NCI-H2081 treated with DMSO at 0.1 percent for 48 hours (cell line): ENCODE results near the gene CDH15.
"Not testable (repeated sequence)": the region's sequence is repeated elsewhere in the genome, so short reads cannot be mapped to it uniquely, and the experiment has no call there.

ENCODE experiments used
- DNase-seq: peaks from one replicate; lab custom pipeline; 2025; lab: John Stamatoyannopoulos, UW

The CDH15 gene

DNA sequence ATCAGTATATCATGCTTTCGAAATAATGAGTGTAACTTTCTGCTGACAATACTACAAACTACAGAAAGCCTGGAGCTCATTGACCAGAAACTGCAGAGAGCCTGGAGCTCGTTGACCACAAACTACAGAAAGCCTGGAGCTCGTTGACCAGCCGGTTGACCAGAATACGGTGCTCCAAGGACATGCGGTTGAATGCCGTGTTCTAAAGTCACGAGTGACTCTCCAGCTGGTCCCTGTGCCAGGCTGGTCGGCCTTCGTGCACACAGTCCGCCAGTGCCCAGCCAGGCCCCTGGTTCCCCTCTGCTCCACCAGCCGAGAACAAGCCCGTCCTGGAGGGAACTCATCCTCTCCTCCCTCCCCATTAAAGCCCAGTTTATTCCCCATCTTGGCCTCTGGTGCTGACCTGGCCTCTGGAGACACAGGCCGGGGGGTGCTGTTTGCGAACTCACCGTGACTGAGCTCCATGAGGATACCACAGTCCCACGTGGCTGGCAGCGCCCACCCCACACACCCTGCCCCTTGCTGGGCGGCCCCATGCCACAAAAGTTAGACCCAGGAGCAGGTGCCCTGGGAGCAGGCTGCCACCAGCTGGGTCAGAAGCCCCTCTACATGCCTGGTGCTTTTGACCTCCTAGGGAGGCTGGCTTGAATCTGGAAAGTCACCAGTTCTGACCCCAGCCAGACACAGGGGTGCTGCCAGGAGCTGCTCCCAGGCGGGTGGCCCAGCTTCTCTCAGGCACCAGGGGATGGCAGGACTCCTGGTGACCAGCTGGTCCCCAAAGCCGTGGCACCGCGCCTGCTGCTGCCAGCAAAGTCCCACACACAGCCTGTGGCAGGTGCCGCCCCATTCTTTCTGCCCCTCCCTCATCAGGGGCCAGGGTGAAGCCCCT, 15.5 kb upstream of the CDH15 start:
- no peak for DNase-seq

DNA sequence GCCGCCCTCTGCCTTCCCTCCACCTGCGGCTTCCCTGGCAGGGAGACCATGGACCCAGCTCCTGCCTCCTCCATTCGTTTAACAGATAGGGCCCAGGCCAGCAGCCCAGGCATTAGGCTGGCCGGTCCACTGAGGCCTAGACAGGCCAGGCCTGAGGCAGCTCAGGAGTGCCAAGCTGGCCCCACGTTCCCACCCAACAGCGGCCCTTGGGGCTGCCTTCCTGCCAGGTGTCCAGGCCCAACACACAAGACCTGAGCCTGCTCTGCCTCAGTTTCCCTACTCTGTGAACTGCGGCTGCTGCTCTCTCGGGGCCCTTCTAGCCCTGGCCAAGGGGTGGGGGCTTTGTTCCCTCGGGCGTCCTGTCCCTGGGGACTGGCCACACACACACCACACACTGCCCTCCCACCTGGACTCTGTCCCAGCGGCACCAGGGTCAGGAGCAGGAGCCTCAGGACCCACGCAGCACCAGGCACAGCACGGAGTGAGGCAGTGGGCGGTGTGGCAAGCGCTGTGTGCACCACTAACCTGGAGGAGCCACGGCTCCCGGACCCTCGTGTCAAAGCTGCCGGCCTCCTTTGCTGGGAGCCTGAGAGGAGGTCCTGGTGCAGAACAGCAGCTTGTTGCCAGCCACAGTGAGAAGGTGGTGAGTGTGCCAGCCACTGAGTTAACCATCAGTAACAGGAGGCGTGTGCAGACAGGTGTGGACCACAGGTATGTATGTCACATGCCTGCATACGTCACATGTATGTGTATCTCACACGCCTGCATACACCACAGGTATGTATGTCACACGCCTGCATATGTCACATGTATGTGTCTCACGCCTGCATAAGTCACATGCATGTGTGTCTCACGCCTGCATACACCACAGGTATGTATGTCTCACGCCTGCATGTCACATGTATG, 14.6 kb upstream of the CDH15 start:
- DNase-seq: no peak

DNA sequence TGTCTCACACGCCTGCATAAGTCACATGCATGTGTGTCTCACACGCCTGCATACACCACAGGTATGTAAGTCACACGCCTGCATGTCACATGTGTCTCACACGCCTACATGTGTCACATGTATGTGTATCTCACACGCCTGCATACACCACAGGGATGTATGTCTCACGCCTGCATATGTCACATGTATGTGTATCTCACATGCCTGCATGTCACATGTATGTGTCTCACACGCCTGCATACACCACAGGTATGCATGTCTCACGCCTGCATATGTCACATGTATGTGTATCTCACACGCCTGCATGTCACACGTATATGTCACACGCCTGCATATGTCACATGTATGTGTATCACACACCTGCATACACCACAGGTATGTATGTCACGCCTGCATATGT, 13.8 kb upstream of the CDH15 start:
- DNase-seq: no peak

DNA sequence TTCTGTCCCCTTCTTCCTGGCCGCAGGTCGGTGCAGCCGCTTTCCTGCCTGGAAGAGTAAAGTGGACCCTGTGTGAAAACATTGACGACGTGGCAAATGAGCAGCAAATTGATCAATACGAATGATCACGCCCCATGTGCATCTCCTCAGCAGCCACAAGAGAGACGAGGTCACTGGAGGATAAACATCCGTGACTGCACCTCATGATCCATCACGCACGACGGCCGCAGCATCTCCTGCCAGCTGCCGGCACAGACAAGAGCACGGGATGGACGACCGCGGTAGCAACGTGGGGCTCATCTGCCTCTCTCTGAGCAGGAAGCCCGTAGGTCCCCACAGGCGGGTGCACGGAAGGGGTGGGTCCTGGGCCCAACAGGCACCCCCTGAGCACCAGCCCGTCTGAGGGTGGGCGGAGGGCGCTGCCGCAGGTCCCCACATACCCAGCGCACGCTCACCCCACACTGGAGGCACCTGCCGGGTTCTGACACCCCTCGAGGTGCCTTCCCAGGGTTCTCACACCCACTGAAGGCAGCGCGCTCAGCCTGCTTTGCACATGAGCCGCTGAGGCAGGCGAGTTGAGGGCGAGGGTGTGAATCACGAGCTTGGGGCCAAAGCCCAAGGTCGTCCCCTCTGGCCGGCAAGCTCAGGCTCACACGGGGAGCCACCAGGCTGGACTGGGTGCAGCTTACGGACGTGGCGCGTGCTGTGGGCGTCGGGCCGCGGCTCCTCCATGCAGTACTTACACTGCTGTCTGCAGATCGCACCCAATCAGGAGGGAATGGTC, 12.3 kb upstream of the CDH15 start:
- no peak for DNase-seq

DNA sequence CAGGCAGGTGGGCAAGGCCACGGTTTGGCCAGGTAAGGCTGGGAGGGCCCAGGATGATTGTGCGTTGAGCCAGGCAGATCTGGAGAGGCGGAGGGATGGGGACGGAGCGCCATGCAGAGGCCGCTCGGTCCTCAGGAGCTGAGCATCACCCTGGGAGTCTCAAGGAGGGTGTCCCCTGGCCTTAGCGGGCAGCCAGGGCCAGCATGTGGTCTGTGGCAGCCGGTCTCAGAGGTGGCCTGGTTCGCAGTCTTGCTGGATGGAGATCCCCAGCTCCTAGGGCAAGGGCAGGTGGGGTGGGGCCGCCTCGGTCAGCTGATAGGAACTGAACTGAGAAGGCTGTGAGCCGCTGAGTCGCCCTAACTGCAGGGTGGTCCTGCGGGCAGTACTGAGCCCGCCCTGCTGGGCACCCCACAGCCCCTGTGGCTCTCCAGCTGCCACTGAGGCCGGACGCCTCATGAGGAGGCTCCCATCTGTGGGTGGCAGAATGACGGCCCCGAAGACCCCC, 11.6 kb upstream of the CDH15 start:
- no peak for DNase-seq

DNA sequence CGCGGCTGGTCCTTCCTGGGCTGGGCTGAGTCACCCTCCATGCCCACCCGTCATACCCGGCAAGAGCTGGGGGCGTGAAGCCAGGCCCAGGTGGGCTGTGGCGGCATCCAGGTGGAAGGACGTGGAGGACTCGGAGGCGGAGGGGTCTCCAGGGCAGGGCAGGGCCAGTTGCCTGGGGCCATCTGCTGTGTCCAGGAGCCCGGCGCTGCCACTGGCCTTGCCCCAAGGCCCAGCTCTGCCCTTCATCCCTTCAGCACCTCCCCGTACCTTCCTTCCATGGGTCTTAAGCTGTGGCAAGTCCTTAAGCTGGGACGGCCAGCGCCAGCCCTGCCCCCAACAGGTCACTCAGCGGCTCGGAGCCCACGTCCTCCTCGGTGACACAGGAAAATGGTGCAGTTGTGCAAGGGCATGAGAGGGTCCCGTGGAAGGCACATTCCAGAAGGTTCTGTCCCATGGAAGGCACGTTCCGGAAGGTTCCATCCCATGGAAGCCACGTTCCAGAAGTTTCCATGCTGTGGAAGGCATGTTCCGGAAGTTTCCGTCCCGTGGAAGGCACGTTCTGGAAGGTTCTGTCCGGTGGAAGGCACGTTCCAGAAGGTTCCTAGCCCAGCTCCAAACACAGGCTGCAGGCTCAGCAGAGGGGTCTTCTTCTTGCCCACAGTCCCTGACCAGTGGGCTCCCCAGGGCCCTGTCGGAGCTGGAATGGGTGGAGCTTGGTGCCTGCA, 10.4 kb upstream of the CDH15 start:
- no peak for DNase-seq

DNA sequence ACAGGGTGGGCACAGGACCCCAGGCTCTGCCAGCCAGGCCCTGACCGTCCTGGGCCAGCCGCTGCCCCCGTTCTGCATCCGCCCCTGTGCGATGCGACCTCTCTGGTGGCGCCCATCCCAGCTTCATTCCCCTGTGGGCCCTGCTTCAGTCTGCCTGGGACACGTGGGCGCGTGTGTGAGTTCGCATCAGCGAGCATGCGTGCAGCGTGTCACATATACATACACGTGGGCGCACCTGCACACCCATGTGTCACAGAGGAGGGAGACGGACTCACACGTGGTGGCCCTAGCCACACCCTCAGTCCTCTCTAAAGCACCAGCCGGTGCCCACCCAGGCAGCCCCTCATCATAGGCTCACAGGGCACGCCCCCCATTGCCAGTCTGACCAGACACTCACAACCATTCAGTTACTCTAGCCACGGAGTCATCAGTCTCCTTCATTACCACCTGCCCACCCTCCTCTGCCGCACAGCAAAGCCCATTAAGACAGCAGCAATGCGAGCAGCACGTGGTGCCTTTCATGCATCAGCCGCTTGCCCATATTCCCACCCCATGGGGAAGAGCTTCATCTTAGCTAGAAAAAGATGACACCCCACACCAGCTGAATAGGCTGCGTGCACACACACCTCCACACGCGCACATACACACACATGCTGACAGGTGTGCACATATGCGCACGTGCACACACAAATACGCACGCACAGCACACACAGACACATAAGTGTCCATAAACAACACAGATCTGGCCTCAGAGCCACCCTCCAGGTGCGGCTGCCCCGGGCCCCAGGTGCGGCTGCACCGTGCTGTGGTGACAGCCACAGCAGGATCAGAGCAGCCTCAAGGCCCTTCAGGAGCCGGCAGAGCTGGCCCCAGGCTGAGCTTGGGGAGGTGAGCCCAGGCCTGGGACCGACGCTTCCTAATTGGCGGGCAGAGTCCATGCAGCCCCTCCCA, 9.5 kb upstream of the CDH15 start:
- no peak for DNase-seq

DNA sequence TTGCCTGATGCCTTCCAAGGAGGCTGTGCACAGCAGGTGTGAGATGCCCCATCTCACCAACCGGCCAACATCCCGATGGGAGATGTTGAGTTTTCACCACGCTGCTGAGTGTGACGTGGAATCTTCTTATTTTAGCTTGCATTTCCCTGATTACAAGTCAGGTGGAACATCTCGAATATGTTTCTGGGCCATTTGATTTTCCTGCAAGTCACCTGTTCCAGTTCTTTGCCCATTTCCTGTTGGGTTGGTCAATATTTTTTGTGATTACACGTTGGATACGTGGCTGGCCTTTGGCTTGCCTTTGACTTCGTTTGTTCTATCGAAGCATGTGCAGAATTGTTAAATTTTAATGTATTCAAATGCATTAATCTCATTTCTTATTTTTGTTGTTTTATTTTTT, 8.3 kb upstream of the CDH15 start:
- no peak for DNase-seq

DNA sequence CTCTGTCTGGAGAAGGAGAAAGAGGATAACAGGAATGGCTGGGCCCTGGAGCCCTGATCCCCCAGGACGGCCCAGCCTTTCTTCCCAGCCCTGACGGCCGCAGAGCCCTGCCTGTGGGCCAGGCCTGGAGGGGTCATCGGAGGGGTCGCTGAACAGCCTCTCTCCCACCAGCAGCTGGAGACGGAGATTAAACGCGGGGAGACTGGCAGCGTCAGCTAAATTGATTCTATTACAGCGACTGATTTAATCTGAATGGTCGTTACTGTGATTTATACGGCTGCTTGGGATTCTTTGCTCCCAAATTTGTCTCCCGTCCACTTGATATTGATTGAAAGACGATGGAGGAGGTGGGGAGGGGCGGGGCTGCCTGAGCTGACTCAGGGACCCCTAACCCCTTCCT, 7.1 kb upstream of the CDH15 start:
- DNase-seq: no peak

DNA sequence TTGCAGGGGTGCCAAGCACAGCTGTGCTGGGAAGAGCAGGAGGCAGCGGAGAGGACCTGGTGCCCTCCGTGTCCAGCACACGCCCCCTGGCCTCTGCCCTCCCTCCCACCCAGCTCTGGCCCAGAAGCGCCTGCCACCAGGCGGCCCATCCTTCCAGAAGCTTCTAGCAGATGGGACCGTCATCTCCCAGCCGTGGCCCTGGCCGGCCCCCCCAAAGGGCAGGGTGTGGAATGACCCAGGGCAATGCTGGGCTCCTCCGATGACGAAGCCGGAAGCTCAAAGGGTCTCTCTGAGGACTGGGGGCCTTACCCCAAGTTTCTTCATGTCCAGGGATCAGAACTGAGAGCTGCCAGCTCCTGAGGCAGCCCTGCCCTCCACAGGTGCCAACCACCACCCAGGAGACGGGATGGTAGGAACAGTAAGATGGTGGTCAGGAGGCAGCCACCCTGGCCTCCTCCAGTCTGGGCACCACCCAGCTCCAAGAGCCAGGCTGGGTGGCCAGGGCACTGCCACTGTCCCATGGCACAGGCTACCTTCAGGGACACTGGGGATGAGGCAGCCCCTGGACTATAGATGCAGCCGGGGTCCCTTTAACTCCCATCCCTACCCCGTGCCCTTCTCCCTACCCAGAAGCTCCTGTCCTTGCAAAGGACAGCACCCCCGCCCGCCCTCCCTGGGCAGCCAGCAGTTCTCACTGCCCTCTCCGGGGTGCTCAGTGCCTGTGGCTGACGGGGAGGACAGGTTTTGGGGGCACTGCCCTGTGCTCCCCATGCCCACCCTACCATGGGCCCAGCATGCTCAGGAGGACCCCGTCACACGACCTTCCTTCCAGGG, 6.5 kb upstream of the CDH15 start:
- no peak for DNase-seq

DNA sequence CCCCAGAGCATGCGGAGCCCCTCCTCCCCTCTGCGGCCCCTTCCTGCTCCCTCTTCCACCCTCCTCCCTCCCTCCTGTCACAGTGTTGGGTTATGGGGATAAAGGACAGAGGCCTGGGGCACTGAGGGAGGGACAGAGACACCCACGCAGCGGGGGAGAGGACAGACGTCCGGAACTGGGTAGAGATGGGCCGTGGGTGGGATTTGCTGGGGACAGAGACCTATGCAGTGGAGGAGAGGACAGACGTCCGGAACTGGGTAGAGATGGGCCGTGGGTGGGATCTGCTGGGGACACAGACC, 5.9 kb upstream of the CDH15 start:
- not testable (repeated sequence) for DNase-seq

DNA sequence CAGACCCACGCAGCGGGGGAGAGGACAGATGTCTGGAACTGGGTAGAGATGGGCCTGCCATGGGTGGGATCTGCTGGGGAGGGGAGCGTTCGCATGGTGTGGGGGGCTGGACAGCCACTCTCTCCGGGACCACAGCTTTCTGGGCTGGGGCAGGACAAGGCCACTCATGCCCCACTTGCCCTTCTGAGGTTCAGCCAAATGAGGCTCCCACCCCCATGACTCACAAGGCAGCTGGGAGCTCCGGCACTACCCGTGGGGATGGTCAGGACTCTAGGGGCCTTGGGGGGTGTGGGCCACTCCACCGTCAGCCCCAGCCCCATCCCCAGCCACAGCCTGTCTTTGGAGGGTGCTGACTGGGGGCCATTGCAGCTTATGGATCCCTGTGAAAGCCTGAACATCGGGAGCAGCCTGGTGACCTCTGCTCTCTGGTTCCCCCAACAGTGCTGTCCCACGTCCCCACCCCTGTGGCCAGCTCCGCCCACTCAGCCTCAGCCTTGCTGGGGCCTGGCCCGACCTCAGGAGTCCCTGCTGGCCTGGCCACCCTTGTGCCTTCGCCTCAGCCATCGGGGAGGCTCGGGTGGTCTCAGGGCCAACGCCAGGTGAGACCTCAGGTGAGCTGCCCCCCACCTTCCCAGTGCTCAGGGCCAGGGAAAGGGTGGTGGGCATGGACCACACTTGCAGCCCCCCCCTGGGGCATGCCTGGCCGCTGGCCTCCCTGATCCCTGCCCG, 4.7 kb upstream of the CDH15 start:
- no peak for DNase-seq

DNA sequence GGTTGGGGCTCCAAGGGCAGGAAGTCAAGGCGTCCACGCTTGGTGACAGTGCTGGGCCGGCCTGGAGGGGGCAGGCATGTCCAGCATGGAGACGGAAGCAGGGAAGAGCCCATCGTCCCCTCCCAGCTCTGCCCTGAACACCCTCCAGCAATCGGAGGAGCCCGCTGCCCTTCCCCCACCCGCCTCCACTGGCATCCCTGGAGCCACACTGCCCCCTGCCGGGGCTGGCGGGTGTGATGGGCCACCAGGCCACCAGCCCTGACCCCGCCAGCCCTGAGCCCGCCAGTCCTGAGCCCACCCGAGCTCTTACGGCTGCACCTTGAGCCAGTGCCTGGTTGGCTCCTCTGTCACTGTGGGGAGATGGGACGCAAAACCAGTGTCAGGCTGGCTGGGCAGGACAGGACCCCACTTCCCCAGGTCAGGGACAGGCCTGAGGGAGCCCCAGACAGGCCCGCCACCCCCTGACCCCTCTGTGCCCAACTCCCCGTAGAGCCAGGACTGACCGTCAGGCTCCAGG, 4.1 kb upstream of the CDH15 start:
- no peak for DNase-seq

DNA sequence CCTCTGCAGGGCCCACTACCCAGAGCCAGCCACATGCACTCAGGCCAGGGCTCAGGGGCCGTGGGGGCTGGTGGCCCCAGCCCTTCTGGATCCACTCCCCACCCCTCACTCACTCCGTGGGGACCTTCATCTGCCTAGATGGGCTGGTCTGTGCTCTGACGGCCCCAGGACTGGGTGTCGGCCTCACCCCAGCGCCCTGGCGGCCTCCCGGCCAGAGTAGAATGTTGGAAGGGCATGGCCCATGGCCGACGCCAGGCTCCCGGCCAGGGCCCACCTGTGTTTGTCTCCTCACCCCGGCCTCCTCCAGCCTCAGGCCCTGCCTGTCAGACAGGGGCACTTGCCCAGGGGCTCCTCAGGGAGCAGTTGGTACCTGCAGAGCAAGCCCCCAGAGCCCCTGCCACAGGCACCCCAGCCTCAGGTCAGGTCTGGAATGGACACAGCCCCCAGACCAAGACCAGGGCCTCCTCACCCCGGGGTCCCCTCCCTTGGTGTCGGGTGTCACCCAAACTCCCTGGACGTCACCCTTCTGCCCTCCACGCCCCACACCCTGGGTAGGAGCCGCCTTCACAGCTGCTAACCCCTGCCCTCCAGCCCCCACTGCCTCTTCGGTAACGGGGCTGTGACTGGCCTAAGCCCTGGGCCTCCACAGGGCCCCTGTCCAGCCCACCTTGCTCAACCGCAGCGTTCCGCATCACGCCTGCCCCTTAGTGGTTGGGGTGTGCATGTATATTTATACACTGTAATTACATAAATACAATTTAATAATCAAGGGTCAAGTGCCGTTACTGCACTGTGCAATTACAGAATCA, 3.0 kb upstream of the CDH15 start:
- no peak for DNase-seq

DNA sequence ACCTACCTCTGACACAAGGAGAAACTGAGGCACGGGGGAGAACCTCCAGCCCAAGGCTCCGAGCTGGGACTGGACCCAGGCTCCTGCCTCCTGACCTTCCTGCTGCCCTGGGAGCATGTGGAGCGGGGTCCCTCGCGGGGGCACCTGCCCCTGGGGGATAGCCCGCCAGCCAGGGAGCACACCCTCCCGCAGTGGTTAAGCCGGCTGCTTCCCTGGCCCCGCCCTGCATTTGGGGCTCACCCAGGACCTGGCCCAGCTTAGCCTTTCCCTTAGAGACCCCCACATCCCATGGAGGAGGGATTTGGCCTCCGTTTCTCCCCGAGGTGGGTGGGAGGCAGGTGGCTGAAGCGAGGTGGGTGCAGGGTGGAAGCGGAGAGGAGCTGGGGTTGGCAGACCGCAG, 1.8 kb upstream of the CDH15 start:
- no peak for DNase-seq

DNA sequence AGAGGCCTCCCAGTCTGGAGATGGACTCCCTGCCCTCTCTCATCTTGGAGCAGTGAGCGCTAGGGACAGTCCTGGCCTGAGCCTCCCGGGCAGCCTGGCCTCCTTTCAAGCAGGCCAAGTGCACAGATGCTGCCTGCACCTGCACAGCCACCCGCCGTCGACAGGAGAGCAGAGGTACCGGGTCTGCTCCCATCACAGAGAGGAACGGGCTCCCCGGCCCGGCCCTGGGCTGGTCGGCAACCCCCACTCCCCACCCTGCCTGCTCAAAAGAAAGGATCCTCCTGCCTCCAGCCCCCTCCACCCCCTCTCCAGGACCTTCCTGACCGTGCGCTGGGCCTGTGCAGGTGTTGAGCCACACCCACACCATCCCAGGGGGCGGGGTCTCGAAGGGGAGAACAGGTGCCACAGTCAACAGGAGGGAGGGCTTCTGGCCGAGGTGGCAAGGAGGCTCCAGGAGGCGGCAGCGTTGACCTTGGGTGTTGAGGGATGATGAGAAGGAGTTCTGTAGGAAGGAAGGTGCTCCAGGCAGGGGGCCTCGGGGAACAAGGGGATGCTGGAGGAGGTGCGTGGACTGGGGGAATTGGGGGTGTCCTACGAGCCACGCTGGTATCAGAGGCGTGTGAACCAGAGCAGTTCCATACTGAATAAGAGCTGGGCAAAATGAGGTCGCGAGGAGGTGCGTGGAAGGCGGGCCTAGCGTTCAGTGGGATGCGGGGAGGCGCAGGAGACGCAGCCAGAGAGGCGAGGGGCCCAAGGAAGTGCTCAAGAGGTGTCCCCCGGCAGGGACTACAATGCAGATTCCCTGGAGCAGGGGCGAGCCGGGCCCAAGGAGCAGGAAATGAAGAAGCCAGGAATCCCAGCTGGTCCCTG, 967 bp upstream of the CDH15 start:
- no peak for DNase-seq

DNA sequence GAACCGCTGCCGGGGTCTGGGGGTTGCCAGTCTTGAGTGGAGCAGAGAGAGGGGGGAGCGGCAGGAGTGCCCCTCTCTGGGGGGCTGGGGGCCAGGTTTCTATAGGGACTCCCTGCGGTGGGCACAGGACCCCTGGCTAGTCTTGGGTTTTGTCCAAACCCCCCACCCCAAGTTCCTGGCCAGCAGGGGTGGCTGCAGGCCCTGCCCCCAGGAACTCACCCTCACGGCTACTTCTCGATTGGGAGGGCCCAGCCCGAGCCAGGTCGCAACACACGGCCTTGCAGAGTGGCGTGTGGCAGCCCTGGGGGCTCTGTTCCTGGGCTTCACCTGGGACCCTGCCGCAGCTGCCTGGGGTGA, 601 bp downstream of the CDH15 start:
- no peak for DNase-seq
